CD1c-positive myeloid dendritic cell (primary cell): ENCODE measurements around the gene SREBF1.

ENCODE experiments used
- DNase-seq: peaks from one replicate; pipeline ENCODE4 v3.0.0-alpha.2; 2016; ENCODE audit errors: extremely low spot score

The SREBF1 gene

DNA sequence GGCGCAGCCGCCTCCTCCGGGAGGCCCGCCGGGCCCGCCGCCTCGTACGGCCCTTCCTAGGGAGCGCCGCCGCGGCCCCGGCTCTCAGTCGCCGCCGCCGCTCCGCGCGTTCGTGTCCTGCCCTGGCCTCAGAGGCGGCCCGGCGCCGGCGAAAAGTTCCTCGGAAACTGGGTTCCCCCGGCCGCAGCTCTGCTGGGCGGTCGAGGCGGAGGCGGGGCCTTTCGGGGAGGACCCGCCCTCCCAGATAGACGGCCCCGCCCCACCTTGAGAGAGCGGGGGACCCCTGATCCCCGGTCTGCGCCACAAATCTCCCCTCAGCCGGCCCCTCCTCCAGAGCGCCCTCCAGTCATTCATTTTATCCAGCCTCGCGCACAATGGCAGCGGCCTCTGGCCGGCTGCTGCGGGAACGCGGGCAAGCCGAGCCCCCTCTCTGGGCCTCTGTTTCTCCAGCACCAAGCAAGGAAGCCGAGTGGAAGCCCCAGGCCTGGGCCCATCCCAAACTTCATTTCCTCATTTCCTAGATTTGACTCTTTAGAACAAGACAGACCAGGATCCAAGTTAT lies at the start of gene SREBF1:
SREBF1 (minus strand) TSS at position 169 of the 562 bp plus-strand sequence. CDS start 169 bp downstream, outside the sequence.
- DNase-seq = peak; percentile 76

DNA sequence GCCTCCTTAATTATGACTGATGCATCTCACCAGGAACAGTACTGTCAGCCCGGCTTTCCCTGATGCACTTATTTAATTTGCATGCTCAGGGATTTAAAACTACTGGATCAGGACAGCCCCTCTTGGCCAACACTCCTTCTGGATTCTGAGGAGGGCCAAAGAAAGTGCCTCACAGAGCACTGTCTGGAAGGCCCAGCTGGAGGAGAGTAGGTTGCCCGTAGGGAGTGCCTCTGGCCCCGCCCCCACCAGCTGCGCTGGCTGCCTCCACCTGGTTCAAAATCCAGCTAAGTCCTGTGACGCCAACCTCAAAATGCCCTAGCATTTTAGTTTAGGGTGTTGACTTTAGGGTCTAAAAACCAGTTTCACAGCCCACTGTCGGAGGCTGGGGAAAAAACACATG lies 49.4 kb upstream of the SREBF1 start:
- DNase-seq = no peak

DNA sequence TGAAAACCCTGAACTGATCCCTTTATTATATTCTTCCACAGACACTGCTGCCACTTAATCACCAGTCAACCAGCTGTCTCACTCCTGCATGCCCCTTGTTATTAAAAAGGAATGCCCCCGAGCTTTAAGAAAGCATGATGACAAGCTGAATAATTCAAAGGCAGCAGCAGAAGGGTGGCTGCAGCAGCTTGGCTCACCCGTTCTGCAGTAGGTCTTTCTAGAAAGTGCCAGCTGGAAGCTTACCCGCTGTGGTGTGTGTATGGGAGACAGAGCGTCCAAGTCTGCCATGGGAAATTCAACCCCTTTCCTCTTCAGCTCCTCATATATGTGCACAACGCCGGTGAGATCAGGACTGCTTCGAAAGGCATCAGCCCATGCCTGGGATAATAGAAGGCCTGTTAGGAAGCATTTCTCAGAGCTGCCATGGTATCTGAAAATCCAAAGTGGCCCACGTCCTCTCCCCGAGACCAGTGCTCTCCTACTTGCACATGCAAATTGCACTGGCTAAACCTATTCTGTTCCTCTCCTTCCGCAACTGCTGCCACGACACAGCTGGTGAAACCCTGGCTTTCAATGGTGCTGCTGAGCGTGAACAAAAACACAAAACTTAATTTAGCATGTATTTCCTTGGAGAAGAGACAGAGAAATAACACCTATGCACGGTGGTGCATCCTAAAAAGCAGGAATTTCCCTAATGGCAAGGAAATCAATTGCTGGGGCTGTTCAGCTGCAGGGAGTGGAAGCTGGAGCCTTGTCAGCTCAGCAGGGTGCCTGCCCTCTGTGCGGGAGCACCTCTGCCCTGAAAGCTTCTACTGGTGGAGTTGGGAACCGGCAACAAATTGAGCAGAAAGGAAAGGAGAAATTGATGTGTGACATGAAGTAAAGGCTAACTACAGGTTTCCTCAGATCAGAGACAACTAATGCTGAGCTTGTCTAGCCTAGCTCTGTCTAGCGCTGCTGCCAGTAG lies 47.9 kb upstream of the SREBF1 start:
- DNase-seq = no peak

DNA sequence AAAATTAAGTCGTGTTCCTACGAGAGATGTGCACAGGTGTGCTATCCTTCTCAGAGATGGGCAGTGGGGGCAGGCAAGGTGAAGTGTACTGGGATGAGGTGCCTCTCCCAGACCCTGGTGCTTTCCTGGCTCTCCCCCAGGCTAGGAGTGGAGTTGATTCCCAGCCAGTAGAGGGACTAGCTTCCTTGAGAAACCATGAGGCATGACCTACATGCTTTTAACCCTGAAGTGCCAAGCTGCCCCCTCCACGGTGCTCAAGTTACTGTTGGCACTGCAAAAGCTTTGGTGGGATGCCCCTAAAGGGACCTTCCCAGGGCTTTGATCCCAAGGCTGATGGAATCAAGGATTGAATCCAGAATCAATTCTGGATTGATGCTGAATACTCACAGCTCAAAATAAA lies 47.0 kb upstream of the SREBF1 start:
- DNase-seq = no peak

DNA sequence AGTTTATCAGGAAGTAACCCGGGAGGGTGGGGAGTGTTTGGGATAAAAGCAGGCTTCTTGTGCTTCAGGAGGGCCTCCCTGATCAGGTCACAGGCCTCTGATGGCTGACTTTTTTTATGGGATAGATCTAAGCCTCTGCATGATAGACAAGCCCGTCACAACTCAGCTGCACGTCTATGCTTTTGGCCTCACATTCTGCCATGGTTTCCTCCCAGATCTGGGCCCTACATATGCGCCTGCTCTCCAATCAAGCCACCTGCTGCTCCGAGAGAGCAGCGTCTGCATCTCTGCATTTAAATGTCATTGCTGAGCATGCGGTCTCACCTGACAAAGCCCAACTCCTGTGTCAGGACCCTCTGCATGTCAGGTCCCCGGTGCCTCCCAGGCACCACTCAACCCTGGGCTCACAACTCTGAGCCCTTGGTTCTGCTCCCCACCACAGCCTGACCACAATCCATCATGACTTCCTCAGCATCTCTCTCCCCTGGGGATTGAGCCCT lies 45.3 kb upstream of the SREBF1 start:
- DNase-seq = no peak

DNA sequence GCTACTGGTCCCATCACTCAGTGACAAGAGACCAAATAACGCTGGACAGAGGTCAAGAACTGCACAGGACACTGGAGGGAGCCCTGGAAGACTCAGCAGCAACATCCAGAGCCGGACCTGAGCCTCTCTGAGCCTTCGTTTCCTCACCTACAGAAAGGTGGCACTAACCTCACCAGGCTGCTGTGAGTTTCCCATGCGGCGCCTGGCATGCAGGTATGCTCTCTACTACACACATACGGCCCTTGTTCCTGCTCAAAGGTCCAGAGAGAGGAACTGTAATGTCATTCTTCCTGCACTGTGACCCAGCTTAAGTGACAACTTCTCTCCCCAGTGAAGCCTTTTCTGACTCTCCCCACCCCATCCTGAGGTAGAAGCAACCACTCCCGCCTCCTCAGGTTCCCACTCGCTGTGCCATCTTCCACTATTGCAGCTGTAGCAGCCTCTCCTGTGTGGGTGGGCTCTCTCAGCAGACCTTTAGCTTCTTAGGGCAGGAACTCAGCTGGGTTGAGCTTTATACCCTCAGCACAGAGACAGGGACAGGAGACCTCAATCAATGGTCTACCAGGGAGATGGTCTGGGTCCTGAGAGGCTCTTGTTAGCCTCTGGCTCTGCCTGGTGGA lies 43.9 kb upstream of the SREBF1 start:
- DNase-seq = no peak

DNA sequence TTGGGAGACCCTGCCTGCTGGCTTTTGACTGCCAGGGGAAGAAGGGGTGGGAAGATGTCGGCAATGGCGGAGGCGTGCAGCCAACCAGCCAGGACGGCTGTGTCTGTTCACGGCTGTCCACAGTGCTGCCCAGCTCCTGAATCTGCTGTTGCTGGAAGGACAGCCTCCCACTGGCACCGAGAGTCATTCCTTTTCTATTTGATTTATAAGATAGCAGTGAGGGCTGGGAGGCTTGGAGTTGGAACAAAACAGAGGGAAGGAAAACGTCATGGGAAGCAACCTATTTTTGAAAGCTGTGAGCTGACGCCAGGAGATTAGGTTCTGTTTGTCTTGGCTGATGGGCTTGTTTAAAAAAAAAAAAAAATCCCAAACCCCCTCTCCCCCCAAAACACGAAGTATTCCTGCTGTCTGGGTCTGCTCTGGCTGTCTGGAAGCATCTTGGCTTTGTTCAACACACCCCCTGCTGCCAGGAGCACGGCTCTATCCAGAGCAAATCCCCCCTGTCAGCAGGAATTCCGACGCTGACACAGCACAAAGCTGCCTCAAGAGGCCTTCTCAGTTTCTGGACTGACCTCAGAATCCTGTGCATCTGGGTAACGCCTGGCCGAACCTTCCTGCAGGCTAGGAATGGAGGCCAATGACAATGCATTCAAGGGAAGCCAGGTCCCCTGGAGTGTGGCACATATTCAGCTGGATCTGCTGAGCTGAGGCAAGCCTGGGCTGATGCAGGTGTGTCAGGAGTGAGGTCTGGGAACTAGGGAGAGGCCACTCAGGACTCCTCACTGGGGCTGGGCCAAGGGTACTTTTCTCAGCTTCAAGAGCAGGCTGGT lies 41.0 kb upstream of the SREBF1 start:
- DNase-seq = no peak

DNA sequence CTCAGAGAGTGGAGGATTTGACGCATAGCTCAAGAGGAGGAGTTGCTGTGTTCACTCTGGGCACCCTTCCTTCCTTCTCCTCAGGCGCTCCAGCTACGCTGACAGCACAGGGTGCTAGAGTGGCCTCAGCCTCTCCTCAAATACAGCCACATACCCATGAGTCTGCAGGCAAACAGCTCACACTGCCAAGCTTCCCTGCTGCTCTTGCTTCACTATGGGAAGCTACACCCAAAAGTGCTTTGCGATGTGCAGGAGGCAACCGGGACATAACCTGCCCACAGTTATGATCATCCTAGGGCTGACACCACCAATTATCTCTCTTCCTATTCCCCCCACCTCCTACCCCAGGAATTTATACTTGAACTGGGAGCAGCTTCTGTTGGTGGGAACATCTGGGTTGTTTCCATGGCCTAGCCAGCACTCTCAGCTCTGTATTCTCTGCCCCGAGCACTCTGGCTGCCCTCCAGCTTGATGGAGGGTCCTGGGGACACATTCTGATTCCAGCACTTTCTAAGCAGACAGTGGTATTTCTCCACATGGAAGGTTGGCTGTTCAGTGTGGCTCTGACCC lies 40.3 kb upstream of the SREBF1 start:
- no peak for DNase-seq

DNA sequence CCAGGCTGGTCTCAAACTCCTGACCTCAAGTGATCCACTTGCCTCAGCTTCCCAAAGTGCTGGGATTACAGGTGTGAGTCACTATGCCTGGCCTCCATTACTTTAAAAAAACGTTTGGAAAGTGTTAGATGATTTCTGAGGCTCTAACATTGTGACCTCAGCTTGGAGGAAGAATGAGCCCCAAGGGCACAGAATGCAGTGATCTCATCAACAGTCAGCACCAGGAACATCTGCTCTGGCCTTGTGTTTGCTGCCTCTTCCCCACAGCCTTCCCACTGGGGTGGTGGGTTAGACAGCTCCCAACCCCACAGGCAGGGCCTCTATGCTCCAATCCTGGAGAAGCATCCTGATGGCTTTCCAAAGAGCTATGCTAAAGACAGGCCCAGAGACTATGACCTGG lies 37.7 kb upstream of the SREBF1 start:
- DNase-seq = no peak

DNA sequence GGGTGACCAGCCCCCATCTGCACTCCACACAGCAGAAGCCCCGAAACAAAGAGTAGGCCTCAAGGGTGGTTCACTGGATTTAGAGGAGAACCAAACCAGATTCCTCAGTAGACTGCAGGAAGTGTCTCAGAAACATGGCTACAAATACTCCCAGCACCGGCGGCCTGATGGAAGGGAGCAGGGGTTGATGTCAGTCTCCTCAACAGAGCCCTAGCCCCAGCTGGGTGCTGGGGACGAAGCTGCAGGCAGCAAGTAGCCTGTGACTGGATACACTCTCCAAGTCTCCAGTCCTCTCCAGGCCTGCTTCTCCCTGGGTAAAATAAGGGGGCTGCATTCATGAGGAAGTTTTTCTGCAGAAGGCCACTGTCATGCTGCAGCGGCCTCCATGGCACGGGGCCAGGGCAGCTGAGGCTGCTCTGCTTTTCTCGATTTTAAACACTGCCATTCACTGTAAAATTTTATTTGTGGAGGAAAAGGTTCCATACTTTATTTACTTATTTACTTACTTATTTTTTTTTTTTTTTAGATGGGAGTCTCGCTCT lies 36.7 kb upstream of the SREBF1 start:
- DNase-seq = no peak

DNA sequence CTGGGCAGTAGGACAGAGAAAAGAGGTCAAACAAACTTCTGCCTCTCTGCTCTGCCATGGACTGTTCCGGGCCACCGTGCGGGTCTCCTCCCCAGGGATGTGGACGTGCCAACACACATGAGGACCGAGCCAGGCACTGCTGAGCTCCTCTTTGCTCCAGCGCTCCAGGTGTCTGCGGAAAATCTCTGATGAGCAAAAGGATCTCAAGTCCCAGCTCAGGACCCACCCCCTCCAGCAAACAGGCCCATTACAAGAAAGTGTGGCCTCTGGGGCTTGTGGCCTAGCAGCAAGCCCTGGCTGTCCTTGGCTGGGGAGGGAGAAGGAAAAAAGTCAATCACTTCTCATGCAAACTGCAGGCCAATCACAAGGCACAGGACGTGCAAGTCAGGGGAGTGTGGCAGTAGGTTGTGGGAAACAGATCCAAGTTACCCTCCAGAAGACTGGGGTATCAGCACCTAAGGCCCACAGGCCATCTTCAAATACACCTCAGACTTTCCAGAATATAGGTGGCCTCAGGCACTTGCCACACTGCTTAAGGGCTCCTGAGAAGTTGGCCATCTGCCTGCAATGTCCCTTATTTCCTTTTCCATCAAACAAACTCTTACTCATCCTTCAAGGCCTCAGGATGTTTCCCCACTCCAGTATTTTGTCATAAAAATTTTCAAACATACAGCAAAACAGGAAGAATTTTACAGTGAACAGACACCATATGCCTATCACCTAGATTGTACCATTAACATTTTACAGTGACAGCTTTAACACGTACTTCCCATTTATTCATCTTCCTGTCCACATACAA lies 36.0 kb upstream of the SREBF1 start:
- DNase-seq = no peak

DNA sequence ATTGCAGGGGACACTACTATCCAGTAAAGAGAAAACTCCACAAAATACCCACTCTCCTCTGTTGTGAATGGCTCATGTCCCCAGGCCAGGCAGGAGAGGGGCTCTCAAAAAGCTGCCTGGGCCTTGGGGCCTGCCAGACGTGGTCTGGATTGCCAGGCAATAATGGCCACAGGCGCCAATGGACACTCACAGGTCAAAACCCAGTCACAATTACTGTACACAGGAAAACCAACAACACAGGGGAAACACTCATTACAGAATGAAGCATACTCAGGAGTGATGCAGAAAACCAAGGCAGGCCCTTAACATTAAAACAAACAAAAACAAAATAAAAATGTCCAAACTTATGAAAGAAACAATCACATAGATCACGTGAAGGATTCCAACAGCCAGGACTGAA lies 35.1 kb upstream of the SREBF1 start:
- DNase-seq = no peak

DNA sequence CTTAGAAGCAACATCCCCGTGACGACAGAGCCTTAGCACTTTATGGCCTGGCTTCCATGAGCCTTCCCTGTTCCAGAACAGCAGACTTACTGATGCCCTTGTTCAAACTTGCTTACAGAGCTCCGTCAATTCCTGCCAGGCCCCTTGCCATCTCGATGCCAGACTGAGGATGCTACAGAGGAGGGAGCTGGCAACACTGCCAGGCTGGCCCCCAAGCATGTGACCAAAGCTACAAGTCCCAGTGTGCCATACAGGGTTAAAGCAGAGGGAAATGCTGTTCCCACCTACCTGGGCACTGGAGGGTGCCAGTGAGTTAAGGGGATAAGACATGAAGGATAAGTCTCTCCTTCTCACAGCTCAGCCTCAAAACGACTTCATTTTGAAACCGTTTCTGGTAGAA lies 33.5 kb upstream of the SREBF1 start:
- DNase-seq = no peak

DNA sequence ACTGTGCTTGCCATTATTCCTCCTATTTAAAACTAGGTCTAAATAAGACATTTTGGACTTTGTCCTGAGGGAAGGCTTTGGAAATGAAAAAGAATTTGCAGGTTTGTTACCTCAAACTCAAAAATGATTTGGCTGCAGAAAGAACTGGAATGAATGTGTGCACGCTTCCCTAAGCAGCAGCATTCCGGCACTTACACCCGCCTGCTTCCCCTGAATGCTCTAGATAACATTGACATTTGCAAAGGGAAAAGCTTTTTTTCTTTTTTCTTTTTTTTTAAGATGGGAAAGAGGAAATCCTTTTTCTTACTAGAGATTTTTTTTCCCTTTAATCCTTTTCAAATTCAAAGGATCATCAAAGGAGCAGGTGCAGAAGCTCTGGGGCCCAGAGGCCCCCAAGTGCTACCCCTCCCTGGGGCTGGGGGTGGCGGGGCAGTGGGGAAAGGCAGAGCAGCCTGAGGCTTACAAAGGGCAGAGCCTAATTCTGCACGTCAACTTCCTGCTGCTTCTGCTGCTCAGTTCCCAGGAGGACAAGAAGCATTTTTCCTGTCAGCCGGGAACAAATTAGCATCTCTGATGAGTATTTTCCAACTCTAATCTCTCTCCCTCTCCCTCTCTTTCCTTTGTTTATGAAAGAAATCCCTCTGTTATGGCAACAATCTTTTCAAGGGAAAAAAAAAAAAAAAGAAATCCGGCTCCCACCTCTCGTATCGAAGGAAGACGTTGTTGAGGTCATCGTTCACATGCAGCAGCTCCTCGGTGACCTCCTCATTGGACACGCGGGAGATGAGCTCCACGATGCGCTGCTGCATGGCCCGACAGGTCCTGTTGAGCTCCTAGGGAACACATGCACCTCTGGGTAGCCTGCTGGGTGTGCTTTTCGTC lies 32.1 kb upstream of the SREBF1 start:
- no peak for DNase-seq

DNA sequence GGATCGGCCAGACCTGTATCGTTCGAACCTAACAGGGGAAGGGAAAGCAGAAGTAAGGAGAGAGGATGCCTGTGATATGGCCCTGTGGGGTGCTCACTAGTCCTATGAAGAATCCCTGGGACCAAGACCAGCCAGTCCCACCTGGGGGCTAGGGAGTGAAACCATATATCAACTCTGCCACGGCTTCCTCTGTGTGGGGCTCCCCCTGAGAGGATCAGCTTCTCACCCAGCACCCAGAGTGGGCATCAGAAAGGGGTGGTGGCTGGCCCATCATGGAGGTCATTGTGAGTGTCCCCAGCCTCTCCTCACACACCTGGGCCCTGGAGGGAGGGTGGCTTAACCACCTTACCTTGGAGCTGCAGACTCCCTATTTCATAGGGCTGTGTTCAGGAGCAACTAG lies 30.1 kb upstream of the SREBF1 start:
- DNase-seq = no peak

DNA sequence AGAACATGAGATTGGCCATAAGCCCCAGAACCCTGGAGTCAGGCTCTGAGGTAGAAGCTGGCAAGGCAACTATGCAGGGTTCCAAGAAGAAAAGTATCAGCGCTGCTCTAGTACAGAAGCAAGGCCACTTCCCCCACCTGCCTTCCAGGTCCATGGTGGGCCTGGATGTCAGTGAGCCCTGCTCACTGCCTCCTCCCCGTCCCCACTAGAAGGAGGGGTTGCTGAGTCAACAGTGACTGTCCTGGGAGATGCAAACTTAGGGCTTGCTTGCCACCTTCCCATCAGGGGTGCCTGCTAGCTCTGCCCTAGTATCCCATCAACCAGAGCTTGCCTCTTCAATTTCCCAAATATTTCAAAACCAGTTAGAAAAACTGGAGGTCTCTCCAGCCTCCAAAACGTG lies 29.6 kb upstream of the SREBF1 start:
- DNase-seq = no peak

DNA sequence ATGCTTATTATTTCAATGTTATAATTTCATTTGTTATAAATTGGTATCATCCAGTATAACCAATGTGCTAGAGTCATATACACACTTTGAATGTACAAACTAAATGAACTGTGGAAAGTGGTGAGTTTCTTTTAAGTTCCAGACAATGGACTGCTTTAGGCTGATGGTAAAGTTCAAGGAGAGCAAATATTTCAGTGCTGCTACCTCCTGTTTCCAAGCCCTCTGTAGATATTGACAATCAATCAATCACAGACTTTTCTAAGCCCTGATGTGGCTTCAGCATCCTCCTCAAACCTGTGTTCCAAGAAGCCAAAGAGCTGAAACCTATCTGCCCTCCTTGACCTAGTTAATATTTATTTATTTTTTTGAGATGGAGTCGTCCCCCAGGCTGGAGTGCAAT lies 28.2 kb upstream of the SREBF1 start:
- DNase-seq = no peak

DNA sequence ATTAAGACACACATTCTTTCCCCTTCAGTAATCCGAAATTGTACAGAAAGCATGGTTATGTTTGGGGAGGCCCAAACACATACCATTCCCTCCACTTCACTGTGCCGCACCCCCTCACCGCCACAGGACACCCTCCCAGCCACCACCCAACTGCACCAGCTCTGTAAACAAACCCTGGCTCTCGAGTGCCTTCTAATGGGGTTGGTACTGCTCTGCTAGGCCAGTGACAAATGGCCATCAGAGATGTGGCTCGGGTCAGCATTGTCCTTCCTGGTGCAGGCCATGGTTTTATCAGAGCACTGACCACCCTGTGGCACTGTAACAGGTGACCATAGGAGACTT lies 24.0 kb upstream of the SREBF1 start:
- no peak for DNase-seq
